ENCODE measurements around the gene ZKSCAN5. TPM values are rescaled to one million over a fixed set of nuclear protein-coding genes. Genes with fewer than 3 reads are reported as not detected.

The ZKSCAN5 gene
- total and polyA plus RNA-seq, 2 experiments from 2014 or later = 4.6 to 13.4 TPM

- Histone ChIP-seq H3K27me3 (ENCODE audit: insufficient read depth) (no peaks in the 10 kb centered on the region), H3K4me2 (no peak overlapping the region), H2AFZ (no peak overlapping the region), H3K4me3 (no peak overlapping the region), H3F3A (replicated peaks; ENCODE audit: low read depth) (peaks cover 22% of the 10 kb centered on the region; the same call in 1 of the 2 replicates), H3K27ac (ENCODE audit: low read depth) (no peak overlapping the region), H4K20me1 (replicated peaks; ENCODE audit: insufficient read depth) (peaks cover 23% of the 10 kb centered on the region), H3K9me2 (ENCODE audit: insufficient read depth) (no peaks in the 10 kb centered on the region), H3K4me1 (ENCODE audit: insufficient read depth) (no peaks in the 10 kb centered on the region), H3K36me3 (ENCODE audit: insufficient read depth) (peaks cover 35% of the 10 kb centered on the region), H3K79me2 (replicated peaks; ENCODE audit: insufficient read depth) (peaks cover 43% of the 10 kb centered on the region)
- DNase-seq (ENCODE audit: low spot score) = no peak
- H3K27ac Mint-ChIP-seq = no peak overlapping the region
- peaks cover 52% of the 10 kb centered on the region for H3K36me3 Mint-ChIP-seq (ENCODE audit: low read depth)
- no peak overlapping the region for H3K4me3 Mint-ChIP-seq
- no peaks in the 10 kb centered on the region for H3K4me1 Mint-ChIP-seq
- H3K27me3 Mint-ChIP-seq (ENCODE audit: insufficient read depth, low read depth, poor library complexity) = peaks cover 11% of the 10 kb centered on the region
- no peaks in the 10 kb centered on the region for H3K9me3 Mint-ChIP-seq
- no peak for TF ChIP-seq STAT1 (IDR thresholded peaks at IDR 0.05; ENCODE audit: unreplicated experiment)
- TF ChIP-seq ETS1 (IDR thresholded peaks at IDR 0.05) = no peak
- ATAC-seq = no peak
Observed at GRCh38 chr7:99562832-99563231, 58.4 kb downstream of the ZKSCAN5 start.

- H3K79me2 ChIP-seq (replicated peaks; ENCODE audit: insufficient read depth) = peaks cover 44% of the 10 kb centered on the region
- Mint-ChIP-seq H3K27me3 (ENCODE audit: insufficient read depth, low read depth, poor library complexity) (peaks cover 6% of the 10 kb centered on the region), H3K9me3 (no peaks in the 10 kb centered on the region), H3K27ac (no peak overlapping the region), H3K4me1 (no peaks in the 10 kb centered on the region), H3K36me3 (ENCODE audit: low read depth) (peaks cover 53% of the 10 kb centered on the region), H3K4me3 (no peak overlapping the region)
- H3K36me3 ChIP-seq (ENCODE audit: insufficient read depth) = peaks cover 35% of the 10 kb centered on the region
- peaks cover 19% of the 10 kb centered on the region; the same call in 1 of the 2 replicates for H3F3A ChIP-seq (replicated peaks; ENCODE audit: low read depth)
- H3K27ac ChIP-seq (ENCODE audit: low read depth) = no peak overlapping the region
- H3K4me1 ChIP-seq (ENCODE audit: insufficient read depth) = no peaks in the 10 kb centered on the region
- H2AFZ ChIP-seq = no peak overlapping the region
- H3K4me2 ChIP-seq = no peak overlapping the region
- H3K9me2 ChIP-seq (ENCODE audit: insufficient read depth) = no peaks in the 10 kb centered on the region
- ATAC-seq = no peak
- no peak for DNase-seq (ENCODE audit: low spot score)
- no peaks in the 10 kb centered on the region for H3K27me3 ChIP-seq (ENCODE audit: insufficient read depth)
- H4K20me1 ChIP-seq (replicated peaks; ENCODE audit: insufficient read depth) = peaks cover 23% of the 10 kb centered on the region
- no peak overlapping the region for H3K4me3 ChIP-seq
- TF ChIP-seq REST (IDR thresholded peaks at IDR 0.05; ENCODE audit: unreplicated experiment) = no peak
- TF ChIP-seq CREB1 (CRISPR knock-in tag; IDR thresholded peaks at IDR 0.05; ENCODE audit: low read depth) = no peak
- TF ChIP-seq CTCF (conservative IDR thresholded peaks at IDR 0.05; ENCODE audit: low read depth in 2 of 2) = no peak
- TF ChIP-seq ZNF331 (CRISPR knock-in tag; IDR thresholded peaks at IDR 0.05; ENCODE audit: low read depth) = no peak
- no peak for TF ChIP-seq POLR2AphosphoS5 (IDR thresholded peaks at IDR 0.05; ENCODE audit: low read depth)
- no peak for TF ChIP-seq NANOG (IDR thresholded peaks at IDR 0.05; ENCODE audit: borderline replicate concordance)
- TF ChIP-seq EZH2 (IDR thresholded peaks at IDR 0.05; ENCODE audit: low read depth, unreplicated experiment) = no peak
- TF ChIP-seq JUNB (IDR thresholded peaks at IDR 0.05; ENCODE audit: unreplicated experiment) = no peak
- TF ChIP-seq ETS1 (IDR thresholded peaks at IDR 0.05) = no peak
- TF ChIP-seq EZH2phosphoT487 (IDR thresholded peaks at IDR 0.05; ENCODE audit: unreplicated experiment) = no peak
- no peak for TF ChIP-seq ZNF114 (CRISPR knock-in tag; IDR thresholded peaks at IDR 0.05)
Observed at GRCh38 chr7:99563650-99564049, 59.2 kb downstream of the ZKSCAN5 start.
